ENCODE data around the gene HIVEP3.

- no peak for TF ChIP-seq CTCF (IDR thresholded peaks at IDR 0.05)
- TF ChIP-seq POLR2AphosphoS5 (IDR thresholded peaks at IDR 0.05) = no peak
- TF ChIP-seq EP300 (IDR thresholded peaks at IDR 0.05) = no peak
- no peak for TF ChIP-seq POLR2A (IDR thresholded peaks at IDR 0.05)
Measured at GRCh38 chr1:41483960-41484401, 434.7 kb downstream of the HIVEP3 start.
